Measurements from ENCODE around the gene MED31. TPM values are rescaled to one million over a fixed set of nuclear protein-coding genes. Genes with fewer than 3 reads are reported as not detected.
A peak's percentile ranks its signal among the peaks of the same experiment; 100 is the strongest.
"Not testable (repeated sequence)": the region's sequence is repeated elsewhere in the genome, so short reads cannot be mapped to it uniquely, and the experiment has no call there.

Gene MED31
- total and polyA plus RNA-seq, 7 experiments from 2014 or later = 21.4 to 41.2 (median 26.7) TPM

GRCh38 chr17:6668219-6668618 lies 16.8 kb upstream of the MED31 start:
- H3K4me3 ChIP-seq (ENCODE audit: low read length) = no peak overlapping the region
- H3K27me3 ChIP-seq (ENCODE audit: control insufficient read depth in 2 of 2, insufficient read depth in 2 of 2, low read length in 2 of 2) = no peaks in the 10 kb centered on the region
- Mint-ChIP-seq H3K4me1 (peaks cover 0 to 18% (median 4%) of the 10 kb centered on the region in 7 donors), H3K4me3 (no peak overlapping the region), H3K27ac (no peak overlapping the region), H3K36me3 (peaks cover 0 to 18% (median 7%) of the 10 kb centered on the region in 5 donors), H3K9me3 (no peaks in the 10 kb centered on the region), H3K27me3 (peaks cover 0 to 9% (median 0%) of the 10 kb centered on the region in 5 donors)
- no peak overlapping the region for H3K27ac ChIP-seq (ENCODE audit: low read depth, low read length)
- H3K9me3 ChIP-seq (ENCODE audit: control insufficient read depth in 2 of 3, low read length in 3 of 3) = no peaks in the 10 kb centered on the region
- no peak for DNase-seq
- intact Hi-C loops (cut with micrococcal nuclease) = loop anchor here (5.0 to 10.0 kb wide), 3 partner anchors 89 to 334 kb away; partner anchors contain the start of gene XAF1 (in 1 of the 2)
- no peak for ATAC-seq
- H3K36me3 ChIP-seq (ENCODE audit: control insufficient read depth in 2 of 3, insufficient read depth in 3 of 3, low read length in 3 of 3) = peaks cover 0 to 4% (median 0%) of the 10 kb centered on the region in 3 experiments
- ChIA-PET CTCF (interaction anchor here (1.9 kb wide), 1 partner anchor 175 kb away, joined by 7 read pairs; no protein-coding TSS in a partner anchor), POLR2A (no interaction called here)
- no peaks in the 10 kb centered on the region for H3K4me1 ChIP-seq (ENCODE audit: control insufficient read depth in 2 of 2, insufficient read depth in 2 of 2, low read length in 2 of 2)

GRCh38 chr17:6667516-6667915 lies 16.1 kb upstream of the MED31 start:
- intact Hi-C loops (cut with micrococcal nuclease) = loop anchor here (5.0 to 10.0 kb wide), 3 partner anchors 90 to 335 kb away; partner anchors contain the start of gene XAF1 (in 1 of the 2)
- H3K4me1 ChIP-seq (ENCODE audit: control insufficient read depth in 2 of 2, insufficient read depth in 2 of 2, low read length in 2 of 2) = no peaks in the 10 kb centered on the region
- H3K36me3 ChIP-seq (ENCODE audit: control insufficient read depth in 2 of 3, insufficient read depth in 3 of 3, low read length in 3 of 3) = peaks cover 0 to 4% (median 0%) of the 10 kb centered on the region in 3 experiments
- Mint-ChIP-seq H3K36me3 (peaks cover 0 to 23% (median 7%) of the 10 kb centered on the region in 5 donors), H3K9me3 (no peaks in the 10 kb centered on the region), H3K4me3 (no peak overlapping the region), H3K27ac (no peak overlapping the region), H3K27me3 (peaks cover 0 to 11% (median 0%) of the 10 kb centered on the region in 5 donors), H3K4me1 (peaks cover 0 to 18% (median 4%) of the 10 kb centered on the region in 7 donors)
- no peak overlapping the region for H3K27ac ChIP-seq (ENCODE audit: low read depth, low read length)
- no peaks in the 10 kb centered on the region for H3K27me3 ChIP-seq (ENCODE audit: control insufficient read depth in 2 of 2, insufficient read depth in 2 of 2, low read length in 2 of 2)
- ATAC-seq = no peak
- ChIA-PET POLR2A (no interaction called here), CTCF (interaction anchor here (1.9 kb wide), 1 partner anchor 176 kb away, joined by 7 read pairs; no protein-coding TSS in a partner anchor)
- no peaks in the 10 kb centered on the region for H3K9me3 ChIP-seq (ENCODE audit: control insufficient read depth in 2 of 3, low read length in 3 of 3)
- no peak for DNase-seq
- no peak overlapping the region for H3K4me3 ChIP-seq (ENCODE audit: low read length)

- intact Hi-C loops (cut with micrococcal nuclease) = loop anchor here (1.0 to 10.0 kb wide), 4 partner anchors 15 to 336 kb away; partner anchors contain the start of genes C17orf100 (in 1 of the 2), MED31 (in 1 of the 2) and XAF1 (in 1 of the 2)
Measured at GRCh38 chr17:6666557-6666956, 15.2 kb upstream of the MED31 start.

GRCh38 chr17:6666077-6666521 lies 14.7 kb upstream of the MED31 start:
- CTCF ChIA-PET = interaction anchor here (0.6 to 1.9 kb wide), 5 partner anchors 177 to 470 kb away, joined by 3 to 7 read pairs (median 3); no protein-coding TSS in a partner anchor
- DNase-seq (peak in 3 of 9 donors; percentile 22 to 34 (median 24)), ATAC-seq (peak; percentile 87)
- Histone ChIP-seq H3K4me1 (ENCODE audit: control insufficient read depth in 2 of 2, insufficient read depth in 2 of 2, low read length in 2 of 2) (no peaks in the 10 kb centered on the region), H3K27me3 (ENCODE audit: control insufficient read depth in 2 of 2, insufficient read depth in 2 of 2, low read length in 2 of 2) (no peaks in the 10 kb centered on the region), H3K27ac (ENCODE audit: low read depth, low read length) (no peak overlapping the region), H3K4me3 (ENCODE audit: low read length) (no peak overlapping the region), H3K9me3 (ENCODE audit: control insufficient read depth in 2 of 3, low read length in 3 of 3) (no peaks in the 10 kb centered on the region), H3K36me3 (ENCODE audit: control insufficient read depth in 2 of 3, insufficient read depth in 3 of 3, low read length in 3 of 3) (peaks cover 0 to 4% (median 0%) of the 10 kb centered on the region in 3 experiments)
- Mint-ChIP-seq H3K4me1 (peaks cover 5 to 25% (median 10%) of the 10 kb centered on the region in 7 donors), H3K36me3 (peaks cover 0 to 32% (median 7%) of the 10 kb centered on the region in 5 donors), H3K27me3 (peaks cover 0 to 15% (median 0%) of the 10 kb centered on the region in 5 donors), H3K4me3 (no peak overlapping the region), H3K9me3 (no peaks in the 10 kb centered on the region), H3K27ac (no peak overlapping the region)
- intact Hi-C loops (cut with micrococcal nuclease) = loop anchor here (1.0 to 10.0 kb wide), 4 partner anchors 15 to 336 kb away; partner anchors contain the start of genes C17orf100 (in 1 of the 2), MED31 (in 1 of the 2) and XAF1 (in 1 of the 2)
- POLR2A ChIA-PET = no interaction called here

More at GRCh38 chr17:6666557-6666956, 15.2 kb upstream of the MED31 start:
- Histone ChIP-seq H3K9me3 (ENCODE audit: control insufficient read depth in 2 of 3, low read length in 3 of 3) (no peaks in the 10 kb centered on the region), H3K36me3 (ENCODE audit: control insufficient read depth in 2 of 3, insufficient read depth in 3 of 3, low read length in 3 of 3) (peaks cover 0 to 4% (median 0%) of the 10 kb centered on the region in 3 experiments), H3K27ac (ENCODE audit: low read depth, low read length) (no peak overlapping the region), H3K4me1 (ENCODE audit: control insufficient read depth in 2 of 2, insufficient read depth in 2 of 2, low read length in 2 of 2) (no peaks in the 10 kb centered on the region), H3K4me3 (ENCODE audit: low read length) (no peak overlapping the region), H3K27me3 (ENCODE audit: control insufficient read depth in 2 of 2, insufficient read depth in 2 of 2, low read length in 2 of 2) (no peaks in the 10 kb centered on the region)
- H3K9me3 Mint-ChIP-seq = no peaks in the 10 kb centered on the region
- POLR2A ChIA-PET = no interaction called here
- peaks cover 0 to 15% (median 0%) of the 10 kb centered on the region in 5 donors for H3K27me3 Mint-ChIP-seq
- CTCF ChIA-PET = interaction anchor here (0.6 to 1.9 kb wide), 4 partner anchors 177 to 470 kb away, joined by 3 to 7 read pairs (median 4); no protein-coding TSS in a partner anchor
- no peak overlapping the region for H3K27ac Mint-ChIP-seq
- peaks cover under 1 to 20% (median 5%) of the 10 kb centered on the region in 7 donors for H3K4me1 Mint-ChIP-seq
- H3K36me3 Mint-ChIP-seq = peaks cover 0 to 27% (median 7%) of the 10 kb centered on the region in 5 donors
- H3K4me3 Mint-ChIP-seq = no peak overlapping the region
- DNase-seq (no peak), ATAC-seq (no peak)

GRCh38 chr17:6663200-6663599 lies 11.8 kb upstream of the MED31 start:
- H3K4me1 ChIP-seq (ENCODE audit: control insufficient read depth in 2 of 2, insufficient read depth in 2 of 2, low read length in 2 of 2); H3K9me3 Mint-ChIP-seq; DNase-seq; H3K9me3 ChIP-seq (ENCODE audit: control insufficient read depth in 2 of 3, low read length in 3 of 3); H3K27me3 ChIP-seq (ENCODE audit: control insufficient read depth in 2 of 2, insufficient read depth in 2 of 2, low read length in 2 of 2); H3K4me3 Mint-ChIP-seq; H3K27ac ChIP-seq (ENCODE audit: low read depth, low read length); H3K27ac Mint-ChIP-seq; POLR2A ChIA-PET; H3K4me3 ChIP-seq (ENCODE audit: low read length); H3K36me3 ChIP-seq (ENCODE audit: control insufficient read depth in 2 of 3, insufficient read depth in 3 of 3, low read length in 3 of 3); ATAC-seq: not testable (repeated sequence)
- CTCF ChIA-PET = interaction anchor here (0.5 to 1.4 kb wide), 2 partner anchors 15 to 53 kb away, joined by 3 read pairs; no protein-coding TSS in a partner anchor
- H3K36me3 Mint-ChIP-seq = peaks cover 0 to 31% (median 5%) of the 10 kb centered on the region in 5 donors
- intact Hi-C loops (cut with micrococcal nuclease) = loop anchor here in 1 of 2 donors (10.0 kb wide), 1 partner anchor 182 kb away; no protein-coding TSS in a partner anchor
- H3K4me1 Mint-ChIP-seq = peaks cover 19 to 39% (median 27%) of the 10 kb centered on the region in 7 donors
- peaks cover 0 to 20% (median 0%) of the 10 kb centered on the region in 5 donors for H3K27me3 Mint-ChIP-seq

- ChIA-PET POLR2A (interaction anchor here (1.3 kb wide), 1 partner anchor 19 kb away, joined by 3 read pairs; no protein-coding TSS in a partner anchor), CTCF (interaction anchor here (0.7 kb wide), 1 partner anchor 673 kb away, joined by 3 read pairs; no protein-coding TSS in a partner anchor)
- peak overlapping the region in 2 of 10 donors; percentile 59 to 60 for H3K4me3 Mint-ChIP-seq
Measured at GRCh38 chr17:6661464-6661848, 10.1 kb upstream of the MED31 start.

More at GRCh38 chr17:6661464-6661848, 10.1 kb upstream of the MED31 start:
- no peak overlapping the region for H3K27ac ChIP-seq (ENCODE audit: low read depth, low read length)
- Mint-ChIP-seq H3K4me1 (peaks cover 30 to 39% (median 32%) of the 10 kb centered on the region in 7 donors), H3K27me3 (peaks cover 0 to 18% (median 0%) of the 10 kb centered on the region in 5 donors), H3K9me3 (no peaks in the 10 kb centered on the region), H3K36me3 (peaks cover 0 to 22% (median 0%) of the 10 kb centered on the region in 5 donors), H3K27ac (peak overlapping the region in 2 of 9 donors; percentile 21)
- no peaks in the 10 kb centered on the region for H3K9me3 ChIP-seq (ENCODE audit: control insufficient read depth in 2 of 3, low read length in 3 of 3)
- peaks cover 7 to 10% of the 10 kb centered on the region in 2 donors for H3K4me1 ChIP-seq (ENCODE audit: control insufficient read depth in 2 of 2, insufficient read depth in 2 of 2, low read length in 2 of 2)
- no peaks in the 10 kb centered on the region for H3K36me3 ChIP-seq (ENCODE audit: control insufficient read depth in 2 of 3, insufficient read depth in 3 of 3, low read length in 3 of 3)
- DNase-seq = no peak
- H3K27me3 ChIP-seq (ENCODE audit: control insufficient read depth in 2 of 2, insufficient read depth in 2 of 2, low read length in 2 of 2) = no peaks in the 10 kb centered on the region
- ATAC-seq = no peak
- intact Hi-C loops (cut with micrococcal nuclease) = loop anchor here in 1 of 2 donors (10.0 kb wide), 1 partner anchor 183 kb away; no protein-coding TSS in a partner anchor
- H3K4me3 ChIP-seq (ENCODE audit: low read length) = no peak overlapping the region

All from naive thymus-derived CD4-positive, alpha-beta T cell (primary cell).